Measurements from ENCODE around the gene TNS1.
A peak's percentile ranks its signal among the peaks of the same experiment; 100 is the strongest.

The TNS1 gene

GRCh38 chr2:218015586-218016521, 13.1 kb upstream of the TNS1 start:
- DNase-seq (ENCODE audit: low read depth), result no peak

GRCh38 chr2:218014706-218015585, 12.2 kb upstream of the TNS1 start:
- no peak for DNase-seq (ENCODE audit: low read depth)

- no peak for DNase-seq (ENCODE audit: low read depth)
Measured at GRCh38 chr2:218013289-218013688, 10.5 kb upstream of the TNS1 start.

DNA sequence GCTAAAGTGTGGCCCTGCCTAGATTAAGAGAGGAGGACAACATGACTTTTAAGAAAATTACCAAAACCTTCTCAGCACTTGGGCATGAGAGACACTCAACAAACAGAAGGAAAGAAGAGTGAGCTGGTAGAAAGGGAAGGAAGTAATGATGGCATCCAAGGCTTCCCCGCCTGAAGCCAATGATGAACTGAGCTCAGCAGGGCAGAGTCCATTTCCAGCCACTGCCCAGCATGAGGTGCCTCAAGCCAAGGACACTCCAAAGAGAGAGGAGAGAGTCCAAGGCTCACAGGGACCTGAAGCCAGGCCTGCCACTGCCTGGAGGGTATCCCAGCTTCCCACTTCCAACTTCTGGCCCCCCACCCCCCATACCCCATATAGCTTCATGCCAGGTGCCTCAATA, 9.5 kb upstream of the TNS1 start:
- no peak for DNase-seq (ENCODE audit: low read depth)

DNA sequence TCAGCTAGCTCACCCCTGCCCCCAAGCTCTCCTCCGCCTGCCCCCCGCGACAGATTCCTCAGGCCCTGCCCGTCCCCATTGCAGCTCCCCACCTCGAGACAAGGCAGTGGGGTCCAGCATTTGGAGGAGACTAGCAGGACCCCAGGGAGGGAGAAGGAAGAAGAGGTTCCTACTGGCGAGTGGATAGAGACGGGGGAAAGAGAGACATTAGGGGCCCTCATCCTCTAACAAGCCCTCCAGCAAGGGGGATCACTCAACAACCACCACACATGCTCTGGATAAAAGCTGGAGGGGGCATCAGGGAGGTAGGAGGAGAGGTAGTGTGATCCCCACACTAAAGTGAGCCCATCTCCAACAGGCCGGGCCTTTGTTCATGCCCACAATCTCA, 8.9 kb upstream of the TNS1 start:
- DNase-seq (ENCODE audit: low read depth), result no peak

GRCh38 chr2:218010984-218011652, 8.3 kb upstream of the TNS1 start:
- no peak for DNase-seq (ENCODE audit: low read depth)

DNA sequence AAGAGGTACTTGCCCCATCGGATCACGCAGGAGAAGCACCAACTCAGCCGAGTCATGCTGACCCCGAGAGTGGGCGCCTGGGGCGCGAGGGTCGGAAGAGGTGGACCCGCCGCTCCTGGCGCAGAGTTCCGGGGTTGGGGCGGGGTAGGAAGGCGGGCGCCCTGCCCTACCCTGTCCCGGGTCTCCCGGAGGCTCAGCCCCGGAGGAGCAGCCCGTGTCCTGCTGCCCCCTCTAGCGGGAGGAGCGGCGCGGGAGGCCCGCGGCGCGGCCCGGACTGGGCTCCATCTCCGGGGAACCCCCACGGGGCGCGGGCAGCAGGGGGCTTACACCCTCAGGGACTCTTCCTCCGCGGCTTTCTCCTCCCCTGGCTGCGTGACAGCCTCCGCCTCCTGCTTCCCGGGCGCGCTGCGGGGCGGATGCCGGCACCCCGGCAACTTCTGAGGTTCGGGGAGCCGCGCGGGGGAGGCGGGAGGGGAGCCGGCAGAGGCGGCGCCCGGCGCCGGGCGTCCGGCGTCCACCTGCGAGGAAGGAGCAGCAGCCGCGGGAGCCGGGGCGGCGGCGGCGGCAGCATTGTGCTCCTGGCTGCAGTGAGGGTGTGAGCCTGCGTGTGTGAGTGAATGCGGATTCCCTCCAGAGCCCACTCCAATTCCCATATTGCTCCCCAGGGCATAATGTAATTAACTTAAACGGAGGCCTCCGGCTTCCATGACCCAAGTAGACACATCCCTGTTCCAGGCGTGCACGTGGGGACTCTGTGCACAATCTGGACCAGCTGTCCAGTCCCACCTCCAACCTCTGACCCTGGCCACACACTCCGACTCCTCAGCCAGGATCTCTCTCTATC, 7.6 kb upstream of the TNS1 start:
- peak; percentile 5 for DNase-seq (ENCODE audit: low read depth)

- DNase-seq (ENCODE audit: low read depth), result no peak
Measured at GRCh38 chr2:218009765-218010139, 7.0 kb upstream of the TNS1 start.

- DNase-seq (ENCODE audit: low read depth), result no peak
Measured at GRCh38 chr2:218009231-218009630, 6.4 kb upstream of the TNS1 start.

- DNase-seq (ENCODE audit: low read depth), result no peak
Measured at GRCh38 chr2:218008060-218009040, 5.6 kb upstream of the TNS1 start.

DNA sequence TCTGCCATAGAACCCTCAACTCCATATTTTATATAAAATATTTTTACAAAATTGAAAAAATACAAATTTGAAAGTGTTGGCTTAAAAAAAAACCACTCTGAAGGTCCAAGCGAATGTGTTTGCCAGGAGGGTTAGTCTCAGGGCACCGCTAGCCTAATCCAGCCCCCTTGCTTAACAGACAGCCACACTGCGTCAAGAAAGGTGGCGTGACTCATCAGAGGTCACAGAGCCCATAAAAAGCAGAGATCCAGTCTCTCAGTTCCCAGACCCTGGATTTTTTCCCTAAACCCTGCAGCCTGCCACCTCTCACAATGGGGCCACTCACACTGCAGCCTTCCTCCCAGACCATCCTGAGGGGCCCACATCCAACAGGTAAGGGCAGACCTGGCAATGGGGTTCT, 3.9 kb upstream of the TNS1 start:
- DNase-seq (ENCODE audit: low read depth), result no peak

DNA sequence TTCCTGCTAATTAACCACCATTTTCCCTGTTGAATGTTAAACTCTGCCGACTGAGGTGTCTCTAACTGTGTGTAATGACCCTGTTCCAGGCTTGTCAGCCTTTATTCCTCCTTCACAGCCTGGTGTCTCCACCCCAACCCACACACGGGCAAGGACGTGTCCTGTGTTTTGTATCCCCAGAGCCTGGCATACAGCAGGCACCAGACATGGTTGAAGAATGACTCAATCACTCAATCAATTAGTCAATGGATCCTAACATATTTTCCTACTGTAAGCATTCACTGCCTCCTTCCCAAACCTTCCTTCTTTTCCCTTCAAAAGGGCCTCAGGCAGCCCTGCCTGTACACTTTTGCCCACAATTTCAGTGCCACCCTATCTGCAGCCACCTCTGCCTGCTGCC, 2.7 kb upstream of the TNS1 start:
- no peak for DNase-seq (ENCODE audit: low read depth)

DNA sequence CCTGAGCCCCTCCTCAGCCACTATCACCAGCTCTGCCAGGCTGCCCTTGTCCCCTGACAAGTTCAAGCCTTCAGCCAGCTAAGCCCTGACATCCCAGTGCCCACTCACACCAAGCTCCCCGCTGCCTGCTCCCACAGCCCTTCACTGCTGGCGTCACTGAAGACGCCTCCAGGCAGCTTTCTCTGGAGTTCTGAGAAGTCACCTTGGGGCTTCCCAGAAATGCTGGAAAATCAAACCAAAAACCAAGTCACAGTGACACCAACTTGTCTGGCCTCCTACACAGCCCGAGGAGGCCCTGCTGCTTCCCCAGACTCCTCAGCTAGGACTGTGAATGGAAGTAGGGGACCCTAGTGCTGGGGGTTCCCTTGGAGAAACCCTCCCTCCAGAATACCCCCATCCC, 2.2 kb upstream of the TNS1 start:
- no peak for DNase-seq (ENCODE audit: low read depth)

- no peak for DNase-seq (ENCODE audit: low read depth)
Measured at GRCh38 chr2:218003981-218004419, 1.2 kb upstream of the TNS1 start.

DNA sequence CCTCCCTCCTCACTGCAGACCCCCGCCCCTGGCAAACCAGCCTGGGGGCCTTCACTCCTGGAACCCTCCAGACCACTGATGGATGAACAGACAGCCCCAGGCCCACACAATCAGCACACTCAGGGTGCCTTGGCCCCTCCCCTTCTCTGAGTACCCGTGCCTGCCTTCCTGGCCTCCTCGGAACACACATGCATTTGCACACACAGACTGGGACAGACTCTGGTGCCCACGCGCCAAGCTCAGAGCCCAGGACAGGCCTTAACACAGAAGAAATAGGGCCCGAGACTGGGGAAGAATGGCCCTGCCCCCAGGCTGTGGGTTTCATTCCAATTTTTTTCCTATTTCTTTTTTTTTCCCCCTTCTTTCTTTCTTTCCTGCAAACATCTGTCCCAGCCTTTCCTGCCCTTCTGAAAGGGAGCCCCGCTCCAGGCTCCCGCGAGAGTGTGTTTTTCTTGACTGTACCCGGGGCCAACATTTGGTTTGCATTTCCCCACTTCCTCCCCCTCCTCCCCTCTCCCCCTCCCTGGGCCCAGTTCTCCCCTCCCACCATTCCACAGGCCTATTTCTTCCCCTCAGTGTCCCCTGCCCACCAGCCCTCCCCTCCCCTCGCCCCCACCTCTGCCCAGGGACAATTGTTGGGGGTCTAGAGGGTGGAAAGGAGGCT, 618 bp upstream of the TNS1 start:
- no peak for DNase-seq (ENCODE audit: low read depth)

DNA sequence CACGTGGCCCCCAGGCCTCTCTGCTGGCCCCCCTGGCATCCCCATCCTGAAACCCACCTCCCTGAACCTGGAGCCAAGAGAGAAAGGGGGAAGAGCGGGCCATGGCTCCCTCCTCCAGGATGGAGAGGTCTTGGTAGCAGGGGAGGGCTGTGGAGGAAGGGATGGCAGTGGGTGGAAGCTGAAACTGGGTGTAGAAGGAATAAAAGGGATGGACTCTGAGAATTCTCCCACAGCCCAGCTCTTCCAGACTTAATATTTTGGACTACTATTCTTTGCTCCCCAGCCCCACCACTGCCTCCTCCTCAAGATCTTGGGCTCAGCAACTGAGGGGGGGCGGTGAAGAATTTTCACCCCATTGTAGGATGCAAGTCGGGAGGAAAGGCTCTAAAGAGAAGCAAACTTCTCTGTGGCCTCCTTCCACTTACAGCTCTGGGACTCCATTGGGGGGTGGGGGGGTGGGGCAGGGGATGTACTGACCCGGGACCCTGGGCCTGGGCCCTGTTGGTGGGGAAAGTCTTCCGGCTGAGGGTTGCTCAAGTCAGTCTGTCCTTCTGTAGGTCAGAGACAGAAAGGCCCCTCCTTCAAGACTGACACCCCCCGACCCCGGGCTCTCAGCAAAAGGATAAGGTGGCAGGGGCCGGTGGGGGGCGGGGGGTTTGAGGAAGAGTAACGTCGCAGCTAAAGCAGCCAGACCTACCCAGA, 501 bp downstream of the TNS1 start:
- DNase-seq (ENCODE audit: low read depth), result no peak

DNA sequence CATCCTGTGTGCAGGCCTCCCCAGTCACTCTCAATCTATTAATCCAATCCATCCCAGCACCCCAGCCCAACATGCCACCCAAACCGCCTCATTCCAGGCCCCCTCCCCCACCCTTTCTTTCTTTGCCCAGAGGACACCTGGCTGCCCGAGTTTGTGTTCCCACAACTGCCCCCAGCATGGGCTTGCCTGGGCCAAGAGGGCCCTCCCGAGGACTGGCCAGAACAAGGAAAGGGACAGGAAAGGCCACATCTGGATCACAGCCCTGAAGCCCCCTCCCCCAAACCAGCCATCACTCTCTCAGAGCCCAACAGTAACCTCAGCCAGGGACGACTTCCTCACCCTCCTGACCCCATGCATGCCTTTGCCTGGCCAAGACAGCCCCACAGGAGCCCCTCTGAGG, 1.2 kb downstream of the TNS1 start:
- DNase-seq (ENCODE audit: low read depth), result no peak

GRCh38 chr2:218000136-218000535, 2.7 kb downstream of the TNS1 start:
- no peak for DNase-seq (ENCODE audit: low read depth)

DNA sequence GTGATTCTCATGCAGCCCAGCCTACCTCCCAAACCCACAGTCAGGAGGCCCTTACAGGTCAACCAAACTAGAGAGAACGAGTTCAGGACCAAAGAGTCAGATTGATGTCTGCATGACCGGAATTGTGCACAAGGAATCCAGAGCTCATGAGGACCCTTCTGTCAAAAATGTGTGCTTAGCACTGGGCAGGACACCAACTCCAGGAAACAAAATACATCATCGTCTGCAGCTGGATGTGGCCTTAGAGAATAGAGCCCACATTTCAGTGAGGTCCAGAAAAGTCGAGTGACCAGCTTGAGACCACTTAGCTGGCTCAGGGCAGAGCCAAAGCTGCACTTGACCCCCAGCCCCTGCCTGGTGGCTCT, 3.2 kb downstream of the TNS1 start:
- DNase-seq (ENCODE audit: low read depth), result no peak
